ENCODE data around the gene LAMTOR3. TPM values are rescaled to one million over a fixed set of nuclear protein-coding genes. Genes with fewer than 3 reads are reported as not detected.

The LAMTOR3 gene
- total RNA-seq = 10 to 100 TPM; 34.5 to 64.8 (median 53.1) TPM

DNA sequence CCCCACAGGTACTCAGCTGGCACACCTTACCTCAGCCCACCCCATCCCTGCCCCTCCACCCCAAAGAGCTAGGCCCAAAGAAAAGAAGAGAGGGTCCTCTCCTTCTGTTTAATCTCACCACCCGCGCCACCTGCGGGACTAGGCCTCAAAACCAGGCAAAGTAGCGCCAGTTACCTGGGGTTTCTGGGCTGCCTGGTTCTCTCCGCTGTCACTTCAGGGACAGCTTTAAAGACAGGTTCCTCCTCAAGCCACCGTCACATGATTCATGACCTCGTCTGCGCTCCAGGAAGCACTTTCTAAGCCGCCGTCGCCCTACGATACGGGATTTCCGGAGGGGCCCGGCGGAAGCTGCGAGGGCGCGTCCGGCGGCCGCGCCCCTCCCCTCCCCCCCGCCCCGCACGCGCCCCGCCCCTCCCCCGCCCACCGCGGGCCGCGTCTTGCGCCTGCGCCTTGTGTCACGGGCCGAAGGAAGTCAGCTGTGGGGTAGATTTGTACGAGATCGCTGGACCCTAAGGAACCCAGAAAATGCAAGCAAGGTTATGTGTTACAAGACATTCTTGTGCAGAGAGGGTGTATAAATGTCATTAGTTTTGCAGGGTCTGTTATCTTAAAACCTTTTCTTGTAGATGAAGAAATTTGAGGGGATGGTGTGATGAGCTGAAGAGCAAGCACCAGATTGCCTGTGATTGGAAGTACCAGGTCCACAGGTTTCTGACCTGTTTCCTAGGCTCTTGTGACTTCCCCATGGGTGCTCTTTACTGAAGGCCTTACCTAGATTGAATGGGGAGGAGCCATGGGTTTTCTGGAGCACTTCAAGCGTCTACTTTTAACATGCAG lies at the start of gene LAMTOR3:
LAMTOR3 (minus strand) TSS at position 267 of the 837 bp plus-strand sequence. CDS start 464 bp downstream, outside the sequence.
- TF ChIP-seq POLR2AphosphoS5 (IDR thresholded peaks at IDR 0.05) (peak; percentile 70), POLR2A (IDR thresholded peaks at IDR 0.05) (peak in 1 of 2 donors; percentile 27), EP300 (IDR thresholded peaks at IDR 0.05) (no peak)
- TF ChIP-seq, protein P1, sequence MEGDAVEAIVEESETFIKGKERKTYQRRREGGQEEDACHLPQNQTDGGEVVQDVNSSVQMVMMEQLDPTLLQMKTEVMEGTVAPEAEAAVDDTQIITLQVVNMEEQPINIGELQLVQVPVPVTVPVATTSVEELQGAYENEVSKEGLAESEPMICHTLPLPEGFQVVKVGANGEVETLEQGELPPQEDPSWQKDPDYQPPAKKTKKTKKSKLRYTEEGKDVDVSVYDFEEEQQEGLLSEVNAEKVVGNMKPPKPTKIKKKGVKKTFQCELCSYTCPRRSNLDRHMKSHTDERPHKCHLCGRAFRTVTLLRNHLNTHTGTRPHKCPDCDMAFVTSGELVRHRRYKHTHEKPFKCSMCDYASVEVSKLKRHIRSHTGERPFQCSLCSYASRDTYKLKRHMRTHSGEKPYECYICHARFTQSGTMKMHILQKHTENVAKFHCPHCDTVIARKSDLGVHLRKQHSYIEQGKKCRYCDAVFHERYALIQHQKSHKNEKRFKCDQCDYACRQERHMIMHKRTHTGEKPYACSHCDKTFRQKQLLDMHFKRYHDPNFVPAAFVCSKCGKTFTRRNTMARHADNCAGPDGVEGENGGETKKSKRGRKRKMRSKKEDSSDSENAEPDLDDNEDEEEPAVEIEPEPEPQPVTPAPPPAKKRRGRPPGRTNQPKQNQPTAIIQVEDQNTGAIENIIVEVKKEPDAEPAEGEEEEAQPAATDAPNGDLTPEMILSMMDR (IDR thresholded peaks at IDR 0.05) = no peak

GRCh38 chr4:99938243-99938753 lies 44.1 kb upstream of the LAMTOR3 start:
- TF ChIP-seq POLR2AphosphoS5 (IDR thresholded peaks at IDR 0.05) = no peak
- 89 to 94% methylated on average over 3 of the region's 3 CpGs for WGBS, 2 donors (ENCODE audit: low coverage in 1 of 2)

More for the DNA sequence above, at the start of gene LAMTOR3:
- ATAC-seq = peak; percentile 99
- Histone ChIP-seq H3K27ac (peak within 1 kb of the TSS; percentile 70 to 89 (median 86)), H3K9me3 (no peaks in the 10 kb centered on the region), H3K4me3 (peak within 1 kb of the TSS; percentile 67 to 82), H3K27me3 (no peaks in the 10 kb centered on the region), H3K36me3 (peaks cover 0 to 4% of the 10 kb centered on the region in 2 donors), H3K4me1 (peaks cover 3 to 54% (median 5%) of the 10 kb centered on the region in 3 donors)
- 13 to 18% methylated on average over 3 to 6 of the region's 40 CpGs for WGBS, 2 donors (ENCODE audit: low coverage in 1 of 2)

GRCh38 chr4:99934891-99935290 lies 40.7 kb upstream of the LAMTOR3 start:
- no peak overlapping the region for H3K4me3 ChIP-seq
- no peak overlapping the region for H3K27ac ChIP-seq
- peaks cover 0 to 24% (median 0%) of the 10 kb centered on the region in 3 donors for H3K9me3 ChIP-seq
- no peak for ATAC-seq
- no peak for TF ChIP-seq POLR2A (IDR thresholded peaks at IDR 0.05)
- TF ChIP-seq POLR2AphosphoS5 (IDR thresholded peaks at IDR 0.05) = no peak
- no peak for TF ChIP-seq EP300 (IDR thresholded peaks at IDR 0.05)
- TF ChIP-seq, protein P1 (IDR thresholded peaks at IDR 0.05) = no peak
- peaks cover 0 to 12% of the 10 kb centered on the region in 2 donors for H3K36me3 ChIP-seq
- no peaks in the 10 kb centered on the region for H3K4me1 ChIP-seq
- no peaks in the 10 kb centered on the region for H3K27me3 ChIP-seq

More at GRCh38 chr4:99938243-99938753, 44.1 kb upstream of the LAMTOR3 start:
- peaks cover 0 to 12% of the 10 kb centered on the region in 2 donors for H3K36me3 ChIP-seq
- no peak for ATAC-seq
- peaks cover 0 to 18% (median 0%) of the 10 kb centered on the region in 3 donors for H3K4me1 ChIP-seq
- H3K27ac ChIP-seq = no peak overlapping the region
- H3K4me3 ChIP-seq = no peak overlapping the region
- H3K9me3 ChIP-seq = peaks cover 0 to 24% (median 0%) of the 10 kb centered on the region in 3 donors
- H3K27me3 ChIP-seq = no peaks in the 10 kb centered on the region

GRCh38 chr4:99927566-99927965 lies 33.3 kb upstream of the LAMTOR3 start:
- ATAC-seq = no peak
- 47 to 64% methylated on average over 1 to 2 of the region's 2 CpGs for WGBS, 2 donors (ENCODE audit: low coverage in 1 of 2)

DNA sequence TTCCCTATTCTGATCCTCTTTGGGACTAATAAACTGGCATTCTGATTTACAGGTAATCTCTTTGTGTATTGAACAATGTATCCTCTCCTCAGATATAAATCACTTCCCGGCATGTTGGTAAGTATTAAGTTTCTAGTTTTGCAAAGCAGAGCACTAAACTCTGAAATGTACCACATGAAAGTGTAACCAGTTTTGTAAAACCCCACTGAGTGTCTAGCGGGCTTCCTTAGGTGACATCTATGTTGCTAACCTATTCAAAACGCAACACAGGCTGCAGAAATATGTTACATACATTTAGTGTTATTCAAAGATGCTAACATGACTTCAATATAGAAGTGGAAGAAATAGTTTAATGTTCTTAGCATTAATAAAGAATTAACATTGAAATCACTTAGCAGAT lies 26.9 kb upstream of the LAMTOR3 start:
- no peaks in the 10 kb centered on the region for H3K4me1 ChIP-seq
- TF ChIP-seq EP300 (IDR thresholded peaks at IDR 0.05) = no peak
- no peak for TF ChIP-seq POLR2A (IDR thresholded peaks at IDR 0.05)
- no peak for TF ChIP-seq POLR2AphosphoS5 (IDR thresholded peaks at IDR 0.05)
- no peak overlapping the region for H3K27ac ChIP-seq
- H3K4me3 ChIP-seq = no peak overlapping the region
- H3K9me3 ChIP-seq = peaks cover 0 to 7% (median 0%) of the 10 kb centered on the region in 3 donors
- no peak for ATAC-seq
- no peaks in the 10 kb centered on the region for H3K27me3 ChIP-seq
- H3K36me3 ChIP-seq = peaks cover 2 to 65% of the 10 kb centered on the region in 2 donors
- WGBS, 2 donors (ENCODE audit: low coverage in 1 of 2) = 90 to 92% methylated on average over 3 of the region's 3 CpGs

More at GRCh38 chr4:99927566-99927965, 33.3 kb upstream of the LAMTOR3 start:
- Histone ChIP-seq H3K4me1 (no peaks in the 10 kb centered on the region), H3K27ac (no peak overlapping the region), H3K36me3 (peaks cover 0 to 29% of the 10 kb centered on the region in 2 donors), H3K9me3 (no peaks in the 10 kb centered on the region), H3K27me3 (no peaks in the 10 kb centered on the region), H3K4me3 (no peak overlapping the region)
- TF ChIP-seq, protein P1 (IDR thresholded peaks at IDR 0.05) = no peak
- no peak for TF ChIP-seq POLR2AphosphoS5 (IDR thresholded peaks at IDR 0.05)

Data from gastroesophageal sphincter (tissue), 4 donors.